ENCODE measurements around the gene P2RX7. TPM values are rescaled to one million over a fixed set of nuclear protein-coding genes. Genes with fewer than 3 reads are reported as not detected.

P2RX7 gene
- total and polyA plus RNA-seq, 9 donors: 4.7 to 10.8 (median 6.9) TPM

- no peak for TF ChIP-seq POLR2A (IDR thresholded peaks at IDR 0.05)
- Histone ChIP-seq H3K9me3 (no peaks in the 10 kb centered on the region), H3K27ac (no peak overlapping the region), H3K27me3 (no peaks in the 10 kb centered on the region), H3K36me3 (no peaks in the 10 kb centered on the region), H3K4me1 (ENCODE audit: insufficient read depth) (peaks cover 9% of the 10 kb centered on the region), H3K4me3 (no peak overlapping the region)
- no peak for DNase-seq
- intact Hi-C loops (cut with DNase I): no loop called here
- WGBS, 3 donors: 66 to 79% (median 69%) methylated on average over 8 of the region's 8 CpGs
These were observed 104.7 kb downstream of the P2RX7 start for GRCh38 chr12:121237415-121237814.

Small RNA genes within 50 kb of the gene (small RNA-seq; reads per million reads assigned to genes)
- not detected for gene AC079602.1
- not detected for gene RF00156
- gene Z98941.1: not detected

Other genes starting within 250 kb of the P2RX7 start
- 10 to 100 TPM; 28.5 to 69.8 (median 51.9) TPM for gene SPPL3, start 228.5 kb upstream of the P2RX7 start, total RNA-seq
- 10 to 100 TPM; 24.2 to 87.4 TPM for gene SPPL3, start 228.5 kb upstream of the P2RX7 start, polyA plus RNA-seq
- gene HNF1A, start 154.3 kb upstream of the P2RX7 start, total RNA-seq: 1 to 10 TPM in 1 of 7 donors, under 1 TPM in 2, not detected in 4; 0.10 to 1.4 (median 0.12) TPM
- under 1 TPM in 1 of 2 donors, not detected in 1; 0.23 TPM for gene HNF1A, start 154.3 kb upstream of the P2RX7 start, polyA plus RNA-seq
- gene C12orf43, start 116.4 kb upstream of the P2RX7 start, total RNA-seq: 10 to 100 TPM; 10.6 to 22.9 (median 17.9) TPM
- 10 to 100 TPM; 14.8 to 16.4 TPM for gene C12orf43, start 116.4 kb upstream of the P2RX7 start, polyA plus RNA-seq
- under 1 TPM in 6 of 7 donors, not detected in 1; 0.12 to 0.61 (median 0.35) TPM for gene OASL, start 93.6 kb upstream of the P2RX7 start, total RNA-seq
- gene OASL, start 93.6 kb upstream of the P2RX7 start, polyA plus RNA-seq: 1 to 10 TPM in 1 of 2 donors, under 1 TPM in 1; 0.42 to 2.8 TPM
- 10 to 100 TPM; 17.8 to 46.7 (median 24.5) TPM for gene P2RX4, start 77.3 kb downstream of the P2RX7 start, total RNA-seq
- 10 to 100 TPM; 26.6 to 44.5 TPM for gene P2RX4, start 77.3 kb downstream of the P2RX7 start, polyA plus RNA-seq
- gene CAMKK2, start 163.8 kb downstream of the P2RX7 start, total RNA-seq: 10 to 100 TPM; 19.0 to 44.6 (median 38.6) TPM
- 10 to 100 TPM; 23.2 to 38.0 TPM for gene CAMKK2, start 163.8 kb downstream of the P2RX7 start, polyA plus RNA-seq
- 10 to 100 TPM; 58.1 to 91.4 (median 71.6) TPM for gene ANAPC5, start 219.5 kb downstream of the P2RX7 start, total RNA-seq
- 100 to 1,000 TPM in 1 of 2 donors, 10 to 100 TPM in 1; 83.1 to 149 TPM for gene ANAPC5, start 219.5 kb downstream of the P2RX7 start, polyA plus RNA-seq

Data from ovary (tissue), 9 donors.